HCT116 (cell line): ENCODE results near the gene TP63.

ENCODE experiments used
- CTCF ChIP-seq, 3 experiments: fragments of 200-600 bp in 1 of 3; sonication (generic) in 1 of 3; IDR thresholded peaks in 2 of 3; conservative IDR thresholded peaks in 1 of 3; 2 replicates each; pipeline ENCODE4 v1.5.1; 2012 to 2017; ENCODE audit warnings: low read depth in 2 of 3, low read length in 2 of 3, antibody characterized with exemption in 1 of 3, borderline replicate concordance in 1 of 3, control low read depth in 1 of 3, mild to moderate bottlenecking in 1 of 3, mixed read lengths in 1 of 3, mixed run types in 1 of 3, moderate library complexity in 1 of 3; ENCODE audit not compliant: insufficient read depth in 1 of 3
- EZH2 ChIP-seq: fragments of 200-600 bp; sonication (generic); IDR thresholded peaks from 2 replicates; pipeline ENCODE4 v1.6.1; 2017; ENCODE audit warnings: antibody characterized with exemption, mixed run types
- EZH2phosphoT487 ChIP-seq: fragments of 200-600 bp; IDR thresholded peaks from 2 replicates; pipeline ENCODE4 v1.6.1; 2018; ENCODE audit warnings: antibody characterized with exemption, borderline replicate concordance
- FOSL1 ChIP-seq: IDR thresholded peaks from 2 replicates; pipeline ENCODE4 v1.6.1; 2012; ENCODE audit warnings: low read depth
- MAX ChIP-seq: IDR thresholded peaks from 2 replicates; pipeline ENCODE4 v1.6.1; 2012
- POLR2A ChIP-seq: IDR thresholded peaks from 2 replicates; pipeline ENCODE4 v1.7.0; 2011; ENCODE audit warnings: borderline replicate concordance; ENCODE audit not compliant: insufficient read depth, insufficient read length; ENCODE audit errors: extremely low read depth
- POLR2AphosphoS5 ChIP-seq: IDR thresholded peaks from 2 replicates; pipeline ENCODE4 v1.6.1; 2011; ENCODE audit warnings: mild to moderate bottlenecking, low read depth, low read length, moderate library complexity
- SIN3A ChIP-seq: IDR thresholded peaks from 2 replicates; pipeline ENCODE4 v1.6.1; 2012; ENCODE audit warnings: low read depth

- no peak for TF ChIP-seq MAX
- TF ChIP-seq FOSL1 = no peak
- TF ChIP-seq CTCF (IDR thresholded peaks at IDR 0.05 in 2 of 3, conservative IDR thresholded peaks at IDR 0.05 in 1 of 3; ENCODE audit: borderline replicate concordance in 1 of 3, insufficient read depth in 1 of 3, low read depth in 2 of 3, low read length in 2 of 3) = no peak
- no peak for TF ChIP-seq EZH2phosphoT487
- TF ChIP-seq EZH2 = no peak
- no peak for TF ChIP-seq POLR2AphosphoS5
- TF ChIP-seq POLR2A = no peak
- TF ChIP-seq SIN3A = no peak
Observed at GRCh38 chr3:189853906-189854305, 222.7 kb downstream of the TP63 start.
